RWPE2 (cell line): ENCODE results near the gene HNRNPM.

Experiments
- ATAC-seq: fragments of 200-7000 bp; cut with Tn5 transposase; 3 replicates; pipeline ENCODE4 v1.9.1; 2021; ENCODE audit warnings: low read depth
- DNase-seq: peaks from one replicate; pipeline ENCODE4 v3.0.0-alpha.2; 2020; ENCODE audit warnings: low spot score
- H3K27ac ChIP-seq: fragments of 450-650 bp; 2 replicates; pipeline ENCODE4 v1.5.1; 2017; ENCODE audit warnings: mild to moderate bottlenecking; ENCODE audit not compliant: poor library complexity, severe bottlenecking
- H3K27me3 ChIP-seq: fragments of 250-450 bp; sonication (Bioruptor Pico); 2 replicates; pipeline ENCODE4 v1.5.1; 2021; ENCODE audit warnings: mild to moderate bottlenecking, moderate library complexity; ENCODE audit not compliant: insufficient read depth, poor library complexity, severe bottlenecking
- H3K36me3 ChIP-seq: fragments of 250-450 bp; sonication (Bioruptor Pico); 2 replicates; pipeline ENCODE4 v1.5.1; 2020; ENCODE audit warnings: low read depth, mild to moderate bottlenecking, moderate library complexity
- H3K4me1 ChIP-seq: fragments of 250-450 bp; sonication (Bioruptor Pico); 2 replicates; pipeline ENCODE4 v1.5.1; 2021; ENCODE audit warnings: mild to moderate bottlenecking, moderate library complexity; ENCODE audit not compliant: insufficient read depth, poor library complexity, severe bottlenecking
- H3K4me3 ChIP-seq: fragments of 250-450 bp; sonication (Bioruptor Pico); 2 replicates; pipeline ENCODE4 v1.5.1; 2021; ENCODE audit warnings: mild to moderate bottlenecking, moderate library complexity; ENCODE audit not compliant: severe bottlenecking
- H3K9me3 ChIP-seq: fragments of 250-450 bp; sonication (Bioruptor Pico); 2 replicates; pipeline ENCODE4 v1.5.1; 2021; ENCODE audit warnings: mild to moderate bottlenecking, moderate library complexity; ENCODE audit not compliant: severe bottlenecking
- TF ChIP-seq, protein P1 (sequence below): fragments of 450-650 bp; IDR thresholded peaks from one replicate; pipeline ENCODE4 v1.5.1; 2017; ENCODE audit warnings: mild to moderate bottlenecking, moderate library complexity; ENCODE audit not compliant: poor library complexity, severe bottlenecking

HNRNPM gene

DNA sequence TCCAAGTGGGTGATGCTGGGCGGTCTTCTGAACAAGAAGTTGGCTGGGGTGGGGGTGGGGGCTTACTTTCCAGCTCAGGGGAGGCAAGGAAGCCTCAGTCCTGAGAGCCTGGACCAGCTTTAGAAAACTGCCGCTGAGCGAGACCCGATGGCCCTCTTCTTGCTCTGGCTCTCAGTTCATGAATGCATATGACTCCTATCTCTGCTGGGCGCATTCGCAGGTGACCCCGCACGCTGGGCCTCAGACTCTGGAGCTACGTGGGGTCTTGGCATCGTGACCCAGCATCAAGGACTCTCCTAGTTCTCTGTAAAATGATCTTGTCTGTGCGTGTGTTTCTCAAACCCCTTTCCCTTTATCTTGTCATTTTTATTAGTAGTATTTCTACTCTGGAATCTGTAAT is 37.9 kb downstream of the HNRNPM start:
- Histone ChIP-seq H3K9me3 (no peaks in the 10 kb centered on the region), H3K4me3 (no peak overlapping the region), H3K27ac (no peak overlapping the region), H3K27me3 (no peaks in the 10 kb centered on the region), H3K4me1 (peaks cover 5% of the 10 kb centered on the region), H3K36me3 (peaks cover 84% of the 10 kb centered on the region)
- ATAC-seq (no peak), DNase-seq (no peak)
- TF ChIP-seq, protein P1, sequence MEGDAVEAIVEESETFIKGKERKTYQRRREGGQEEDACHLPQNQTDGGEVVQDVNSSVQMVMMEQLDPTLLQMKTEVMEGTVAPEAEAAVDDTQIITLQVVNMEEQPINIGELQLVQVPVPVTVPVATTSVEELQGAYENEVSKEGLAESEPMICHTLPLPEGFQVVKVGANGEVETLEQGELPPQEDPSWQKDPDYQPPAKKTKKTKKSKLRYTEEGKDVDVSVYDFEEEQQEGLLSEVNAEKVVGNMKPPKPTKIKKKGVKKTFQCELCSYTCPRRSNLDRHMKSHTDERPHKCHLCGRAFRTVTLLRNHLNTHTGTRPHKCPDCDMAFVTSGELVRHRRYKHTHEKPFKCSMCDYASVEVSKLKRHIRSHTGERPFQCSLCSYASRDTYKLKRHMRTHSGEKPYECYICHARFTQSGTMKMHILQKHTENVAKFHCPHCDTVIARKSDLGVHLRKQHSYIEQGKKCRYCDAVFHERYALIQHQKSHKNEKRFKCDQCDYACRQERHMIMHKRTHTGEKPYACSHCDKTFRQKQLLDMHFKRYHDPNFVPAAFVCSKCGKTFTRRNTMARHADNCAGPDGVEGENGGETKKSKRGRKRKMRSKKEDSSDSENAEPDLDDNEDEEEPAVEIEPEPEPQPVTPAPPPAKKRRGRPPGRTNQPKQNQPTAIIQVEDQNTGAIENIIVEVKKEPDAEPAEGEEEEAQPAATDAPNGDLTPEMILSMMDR, result no peak

DNA sequence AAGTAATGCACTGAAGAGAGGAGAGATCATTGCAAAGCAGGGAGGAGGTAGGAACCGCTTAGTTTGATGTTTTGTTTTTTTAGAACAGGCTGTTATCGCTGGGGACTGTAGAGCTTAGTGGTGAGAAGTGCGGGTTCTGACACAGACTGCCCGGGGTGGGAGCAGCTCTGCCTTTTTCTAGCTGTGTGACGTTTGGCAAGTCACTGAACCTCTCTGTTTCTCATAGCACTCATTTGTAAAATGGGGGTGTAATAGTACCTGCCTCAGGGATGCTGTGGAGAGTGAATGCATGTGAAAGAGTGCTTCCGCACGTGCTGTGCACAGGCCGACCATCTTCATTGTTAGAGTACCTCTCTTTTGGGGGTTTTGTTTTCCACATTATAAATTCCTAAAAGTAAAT is 38.4 kb downstream of the HNRNPM start:
- Histone ChIP-seq H3K27me3 (no peaks in the 10 kb centered on the region), H3K27ac (no peak overlapping the region), H3K4me1 (peaks cover 5% of the 10 kb centered on the region), H3K9me3 (no peaks in the 10 kb centered on the region), H3K36me3 (peaks cover 84% of the 10 kb centered on the region), H3K4me3 (no peak overlapping the region)
- ATAC-seq (no peak), DNase-seq (no peak)
- TF ChIP-seq, protein P1, result no peak

DNA sequence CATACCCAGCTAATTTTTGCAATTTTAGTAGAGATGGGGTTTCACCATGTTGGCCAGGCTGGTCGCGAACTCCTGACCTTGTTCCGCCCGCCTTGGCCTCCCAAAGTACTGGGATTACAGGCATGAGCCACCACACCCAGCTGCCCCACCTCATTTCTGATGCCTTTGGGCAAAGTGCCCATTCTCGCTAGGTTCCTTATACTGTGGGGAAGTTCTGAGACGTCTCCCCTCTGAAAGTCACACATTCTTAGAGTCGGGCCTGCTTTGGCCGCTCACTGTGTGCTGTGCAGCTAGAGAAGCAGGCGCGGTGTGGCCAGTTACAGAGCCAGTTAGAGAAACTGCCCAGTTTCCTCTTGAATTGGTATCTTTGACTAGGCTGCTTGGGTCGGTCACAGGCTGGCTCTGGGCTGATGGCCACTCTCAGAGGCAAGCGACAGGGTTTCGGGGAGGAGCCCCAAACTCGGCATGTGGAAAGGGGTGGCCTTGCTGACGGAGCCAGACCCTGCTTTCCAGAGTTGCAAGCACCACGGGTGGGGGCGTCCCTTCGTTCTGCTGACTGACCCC is 39.6 kb downstream of the HNRNPM start:
- peaks cover 83% of the 10 kb centered on the region for H3K36me3 ChIP-seq
- TF ChIP-seq, protein P1, result no peak
- peak; percentile 34 for DNase-seq

DNA sequence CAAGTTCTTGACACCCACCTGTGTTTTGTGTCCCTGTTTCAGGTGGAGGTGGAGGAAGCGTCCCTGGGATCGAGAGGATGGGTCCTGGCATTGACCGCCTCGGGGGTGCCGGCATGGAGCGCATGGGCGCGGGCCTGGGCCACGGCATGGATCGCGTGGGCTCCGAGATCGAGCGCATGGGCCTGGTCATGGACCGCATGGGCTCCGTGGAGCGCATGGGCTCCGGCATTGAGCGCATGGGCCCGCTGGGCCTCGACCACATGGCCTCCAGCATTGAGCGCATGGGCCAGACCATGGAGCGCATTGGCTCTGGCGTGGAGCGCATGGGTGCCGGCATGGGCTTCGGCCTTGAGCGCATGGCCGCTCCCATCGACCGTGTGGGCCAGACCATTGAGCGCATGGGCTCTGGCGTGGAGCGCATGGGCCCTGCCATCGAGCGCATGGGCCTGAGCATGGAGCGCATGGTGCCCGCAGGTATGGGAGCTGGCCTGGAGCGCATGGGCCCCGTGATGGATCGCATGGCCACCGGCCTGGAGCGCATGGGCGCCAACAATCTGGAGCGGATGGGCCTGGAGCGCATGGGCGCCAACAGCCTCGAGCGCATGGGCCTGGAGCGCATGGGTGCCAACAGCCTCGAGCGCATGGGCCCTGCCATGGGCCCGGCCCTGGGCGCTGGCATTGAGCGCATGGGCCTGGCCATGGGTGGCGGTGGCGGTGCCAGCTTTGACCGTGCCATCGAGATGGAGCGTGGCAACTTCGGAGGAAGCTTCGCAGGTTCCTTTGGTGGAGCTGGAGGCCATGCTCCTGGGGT is 41.0 kb downstream of the HNRNPM start:
- DNase-seq (no peak), ATAC-seq (no peak)
- Histone ChIP-seq H3K27ac (no peak overlapping the region), H3K27me3 (no peaks in the 10 kb centered on the region), H3K4me1 (peaks cover 16% of the 10 kb centered on the region), H3K9me3 (no peaks in the 10 kb centered on the region), H3K4me3 (no peak overlapping the region), H3K36me3 (peaks cover 78% of the 10 kb centered on the region)
- TF ChIP-seq, protein P1, result no peak

More for the DNA sequence above, 39.6 kb downstream of the HNRNPM start:
- peaks cover 11% of the 10 kb centered on the region for H3K4me1 ChIP-seq
- H3K4me3 ChIP-seq, result no peak overlapping the region
- no peaks in the 10 kb centered on the region for H3K27me3 ChIP-seq
- ATAC-seq, result no peak
- H3K27ac ChIP-seq, result no peak overlapping the region
- H3K9me3 ChIP-seq, result no peaks in the 10 kb centered on the region

DNA sequence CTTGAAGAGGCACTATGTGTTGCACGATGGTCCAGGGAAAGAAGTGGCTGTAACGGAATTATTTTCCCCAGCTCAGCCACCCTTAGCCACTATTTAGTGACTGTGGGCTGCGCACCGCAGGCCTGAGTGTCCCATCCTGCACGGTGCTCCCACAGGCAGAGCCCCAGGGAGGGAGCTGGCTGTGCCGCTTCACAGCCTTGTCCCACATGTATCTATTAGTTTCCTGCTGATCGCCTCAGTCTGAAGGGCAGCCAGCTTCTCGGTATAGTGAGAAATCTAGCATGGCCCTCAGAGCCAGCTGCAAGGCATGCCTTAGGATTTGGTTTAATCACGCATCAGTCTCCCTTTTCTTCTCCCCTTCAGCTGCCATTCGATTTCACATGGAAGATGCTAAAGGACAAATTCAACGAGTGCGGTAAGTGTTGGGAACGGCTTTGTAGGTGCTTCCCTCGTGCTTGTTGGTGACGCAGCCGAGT is 41.9 kb downstream of the HNRNPM start:
- Histone ChIP-seq H3K4me1 (peaks cover 11% of the 10 kb centered on the region), H3K36me3 (peaks cover 70% of the 10 kb centered on the region), H3K9me3 (no peaks in the 10 kb centered on the region), H3K4me3 (no peak overlapping the region), H3K27ac (no peak overlapping the region), H3K27me3 (no peaks in the 10 kb centered on the region)
- ATAC-seq, result no peak
- no peak for DNase-seq
- TF ChIP-seq, protein P1, result no peak
